GM18508 (cell line): ENCODE data around the gene PITHD1.
"Not testable (repeated sequence)": the region's sequence is repeated elsewhere in the genome, so short reads cannot be mapped to it uniquely, and the experiment has no call there.

ENCODE experiments used
- ATAC-seq: cut with Tn5 transposase; IDR thresholded peaks from one replicate; pipeline ENCODE4 v1.9.1; 2021; ENCODE audit warnings: moderate number of reproducible peaks; ENCODE audit not compliant: insufficient read depth, unreplicated experiment

PITHD1 gene

DNA sequence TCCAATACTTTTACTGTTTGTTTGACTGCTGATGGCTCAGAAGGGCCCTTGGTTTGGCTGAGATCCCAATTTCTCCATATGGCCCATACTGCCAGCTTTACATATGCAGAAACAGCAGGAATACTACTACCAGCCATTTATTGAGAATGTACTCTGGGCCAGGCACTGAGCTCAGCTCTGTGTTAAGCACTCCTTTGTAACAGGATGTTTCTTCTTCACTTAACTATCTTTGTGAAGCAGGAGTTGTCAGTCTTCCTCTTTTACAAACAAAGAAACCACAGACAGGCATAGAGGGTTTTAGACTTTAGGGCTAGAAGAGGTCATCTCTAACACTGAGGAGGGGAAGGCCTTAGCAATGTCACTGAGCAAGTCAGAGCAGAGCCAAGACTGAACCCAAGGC, 38.7 kb downstream of the PITHD1 start:
- no peak for ATAC-seq

GRCh38 chr1:23817633-23818032, 39.4 kb downstream of the PITHD1 start:
- no peak for ATAC-seq

DNA sequence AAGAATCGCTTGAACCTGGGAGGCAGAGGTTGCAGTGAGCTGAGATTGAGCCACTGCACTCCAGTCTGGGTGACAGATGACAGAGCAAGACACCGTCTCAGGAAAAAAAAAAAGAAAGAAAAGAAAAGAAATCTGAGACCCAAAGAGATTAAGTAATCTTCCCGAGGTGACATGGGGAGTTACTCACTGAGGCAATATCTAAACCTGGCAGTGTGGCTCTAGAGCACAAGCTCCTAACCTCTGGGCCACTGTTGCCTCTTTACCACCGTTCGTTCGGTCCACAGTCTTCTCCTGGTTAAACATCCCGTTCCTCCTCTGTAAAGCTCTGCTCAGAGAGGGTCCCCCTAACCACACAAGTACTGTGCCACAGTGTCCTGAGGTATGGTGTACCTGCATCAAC, 45.5 kb downstream of the PITHD1 start:
- no peak for ATAC-seq

GRCh38 chr1:23824711-23825075, 46.5 kb downstream of the PITHD1 start:
- ATAC-seq = no peak

GRCh38 chr1:23825076-23825761, 47.0 kb downstream of the PITHD1 start, which contains the start of gene HMGCL:
Gene HMGCL, minus strand, starts transcription at chr1:23825429. Its CDS starts 14 bp downstream, at chr1:23825415.
- ATAC-seq = peak; percentile 59

DNA sequence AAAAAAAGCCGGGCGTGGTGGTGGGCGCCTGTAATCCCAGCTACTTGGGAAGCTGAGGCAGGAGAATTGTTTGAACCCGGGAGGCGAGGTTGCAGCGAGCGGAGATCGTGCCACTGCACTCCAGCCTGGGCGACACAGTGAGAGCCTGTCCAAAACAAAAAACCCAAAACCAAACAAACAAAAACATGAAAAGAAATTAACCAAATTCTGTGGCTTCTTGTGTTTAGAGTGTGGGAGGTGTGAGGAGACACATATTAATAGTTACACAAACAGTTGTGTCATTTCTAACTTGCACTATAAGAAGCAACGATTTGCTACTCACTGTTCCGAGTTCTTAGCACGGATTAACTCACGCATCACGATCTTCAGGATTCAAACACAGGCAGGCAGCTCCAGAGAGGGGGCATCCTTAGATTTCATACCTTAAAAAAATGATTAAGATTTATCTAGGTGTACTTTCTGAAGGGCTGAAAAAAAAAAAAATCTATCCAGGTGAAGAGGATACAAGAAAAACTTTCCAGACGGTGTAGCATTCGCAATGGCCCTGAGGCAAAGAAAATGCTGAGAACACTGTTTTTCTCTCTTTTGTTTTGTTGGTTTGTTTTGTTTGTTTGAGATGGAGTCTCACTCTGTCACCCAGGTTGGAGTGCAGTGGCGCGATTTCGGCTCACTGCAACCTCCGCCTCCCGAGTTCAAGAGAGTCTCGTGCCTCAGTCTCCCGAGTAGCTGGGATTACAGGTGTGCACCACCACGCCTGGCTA, 47.7 kb downstream of the PITHD1 start:
- ATAC-seq = no peak

DNA sequence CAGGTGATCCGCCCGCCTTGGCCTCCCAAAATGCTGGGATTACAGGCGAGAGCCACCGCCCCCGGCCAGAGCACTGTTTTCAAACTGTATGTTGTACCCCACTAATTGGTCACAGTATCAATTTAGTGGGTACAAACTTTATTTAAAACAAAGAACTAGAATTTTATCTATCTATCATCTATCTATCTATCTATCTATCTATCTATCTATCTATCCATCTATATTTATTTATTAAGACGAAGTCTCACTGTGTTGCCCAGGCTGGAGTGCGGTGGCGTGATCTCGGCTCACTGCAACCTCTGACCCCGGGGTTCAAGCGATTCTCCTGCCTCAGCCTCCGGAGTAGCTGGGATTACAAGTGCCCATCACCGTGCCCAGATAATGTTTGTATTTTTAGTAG, 48.4 kb downstream of the PITHD1 start:
- ATAC-seq = not testable (repeated sequence)

- no peak for ATAC-seq
Measured at GRCh38 chr1:23827717-23828116, 49.5 kb downstream of the PITHD1 start.

DNA sequence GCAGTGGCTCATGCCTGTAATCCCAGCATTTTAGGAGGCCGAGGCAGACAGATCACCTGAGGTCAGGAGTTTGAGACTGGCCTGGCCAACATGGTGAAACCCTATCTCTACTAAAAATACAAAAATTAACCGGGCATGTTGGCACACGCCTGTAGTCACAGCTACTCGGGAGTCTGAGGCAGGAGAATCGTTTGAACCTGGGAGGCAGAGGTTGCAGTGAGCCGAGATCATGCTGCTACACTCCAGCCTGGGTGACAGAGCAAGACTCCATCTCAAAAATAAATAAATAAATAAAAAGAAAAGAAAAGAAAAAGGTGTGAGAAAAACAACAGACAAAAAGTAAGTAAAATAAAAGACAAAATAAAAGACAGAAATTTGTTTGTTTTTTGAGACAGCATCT, 55.9 kb downstream of the PITHD1 start:
- ATAC-seq = not testable (repeated sequence)

GRCh38 chr1:23836037-23836436, 57.8 kb downstream of the PITHD1 start:
- ATAC-seq = no peak
